ENCODE data around the gene CDKN1A. TPM values are rescaled to one million over a fixed set of nuclear protein-coding genes. Genes with fewer than 3 reads are reported as not detected.

Gene CDKN1A
- total RNA-seq, 6 experiments from 2014 or later: 496 to 872 (median 617) TPM

DNA sequence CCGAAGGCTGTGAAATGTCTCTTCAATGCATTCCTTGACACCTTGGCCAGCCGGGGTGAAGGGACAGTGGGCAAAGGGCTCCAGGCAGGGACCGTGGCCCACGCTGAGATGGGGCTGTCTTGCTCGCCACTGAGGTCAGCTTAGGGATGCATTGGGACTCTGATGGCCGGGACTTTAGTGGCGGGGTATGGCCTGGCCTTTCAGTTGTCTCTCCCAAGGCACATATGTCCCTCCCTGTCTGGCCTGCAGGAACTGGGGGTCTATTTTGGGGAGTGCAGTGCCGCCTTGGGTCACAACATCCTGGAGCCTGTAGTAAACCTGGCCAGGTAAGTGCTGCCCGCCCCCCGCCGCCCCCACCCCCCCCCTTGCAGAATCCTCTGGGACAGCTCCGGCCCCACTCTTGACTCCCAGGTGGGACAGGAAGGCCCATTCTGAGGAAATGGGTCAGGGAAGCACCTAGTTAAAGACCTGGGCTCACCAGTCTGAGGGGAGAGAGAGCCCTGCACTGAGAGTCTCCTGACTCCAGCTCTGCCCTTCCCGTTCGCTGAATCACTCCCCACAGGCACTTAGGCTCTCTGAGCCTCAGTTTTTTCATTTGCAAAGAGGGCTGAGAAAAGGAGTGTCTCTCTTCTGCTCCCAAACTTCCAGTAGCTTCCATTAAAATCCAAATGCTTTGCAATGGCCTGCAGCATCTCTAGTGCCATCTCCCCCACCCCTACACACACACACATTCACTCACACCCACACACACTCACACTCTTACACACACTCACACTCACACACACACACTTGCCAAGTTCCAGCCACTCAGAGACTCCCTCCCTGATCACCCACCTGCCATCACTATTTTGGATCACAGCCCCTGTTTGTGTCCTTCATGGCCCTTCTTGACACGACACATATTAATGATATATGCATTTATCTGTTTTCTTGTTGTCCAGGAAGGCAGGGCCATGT, 52.2 kb downstream of the CDKN1A start:
- peaks cover 43% of the 10 kb centered on the region for H3K4me1 Mint-ChIP-seq (ENCODE audit: low read depth)
- H3K9me3 Mint-ChIP-seq: no peaks in the 10 kb centered on the region
- DNase-seq: no peak
- peaks cover 3% of the 10 kb centered on the region for H3K27me3 Mint-ChIP-seq (ENCODE audit: insufficient read depth)
- H3K4me3 Mint-ChIP-seq: no peak overlapping the region
- H3K27ac Mint-ChIP-seq: no peak overlapping the region
- no peaks in the 10 kb centered on the region for H3K36me3 Mint-ChIP-seq (ENCODE audit: low read depth)
- TF ChIP-seq, protein P1, sequence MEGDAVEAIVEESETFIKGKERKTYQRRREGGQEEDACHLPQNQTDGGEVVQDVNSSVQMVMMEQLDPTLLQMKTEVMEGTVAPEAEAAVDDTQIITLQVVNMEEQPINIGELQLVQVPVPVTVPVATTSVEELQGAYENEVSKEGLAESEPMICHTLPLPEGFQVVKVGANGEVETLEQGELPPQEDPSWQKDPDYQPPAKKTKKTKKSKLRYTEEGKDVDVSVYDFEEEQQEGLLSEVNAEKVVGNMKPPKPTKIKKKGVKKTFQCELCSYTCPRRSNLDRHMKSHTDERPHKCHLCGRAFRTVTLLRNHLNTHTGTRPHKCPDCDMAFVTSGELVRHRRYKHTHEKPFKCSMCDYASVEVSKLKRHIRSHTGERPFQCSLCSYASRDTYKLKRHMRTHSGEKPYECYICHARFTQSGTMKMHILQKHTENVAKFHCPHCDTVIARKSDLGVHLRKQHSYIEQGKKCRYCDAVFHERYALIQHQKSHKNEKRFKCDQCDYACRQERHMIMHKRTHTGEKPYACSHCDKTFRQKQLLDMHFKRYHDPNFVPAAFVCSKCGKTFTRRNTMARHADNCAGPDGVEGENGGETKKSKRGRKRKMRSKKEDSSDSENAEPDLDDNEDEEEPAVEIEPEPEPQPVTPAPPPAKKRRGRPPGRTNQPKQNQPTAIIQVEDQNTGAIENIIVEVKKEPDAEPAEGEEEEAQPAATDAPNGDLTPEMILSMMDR (IDR thresholded peaks at IDR 0.05): no peak

DNA sequence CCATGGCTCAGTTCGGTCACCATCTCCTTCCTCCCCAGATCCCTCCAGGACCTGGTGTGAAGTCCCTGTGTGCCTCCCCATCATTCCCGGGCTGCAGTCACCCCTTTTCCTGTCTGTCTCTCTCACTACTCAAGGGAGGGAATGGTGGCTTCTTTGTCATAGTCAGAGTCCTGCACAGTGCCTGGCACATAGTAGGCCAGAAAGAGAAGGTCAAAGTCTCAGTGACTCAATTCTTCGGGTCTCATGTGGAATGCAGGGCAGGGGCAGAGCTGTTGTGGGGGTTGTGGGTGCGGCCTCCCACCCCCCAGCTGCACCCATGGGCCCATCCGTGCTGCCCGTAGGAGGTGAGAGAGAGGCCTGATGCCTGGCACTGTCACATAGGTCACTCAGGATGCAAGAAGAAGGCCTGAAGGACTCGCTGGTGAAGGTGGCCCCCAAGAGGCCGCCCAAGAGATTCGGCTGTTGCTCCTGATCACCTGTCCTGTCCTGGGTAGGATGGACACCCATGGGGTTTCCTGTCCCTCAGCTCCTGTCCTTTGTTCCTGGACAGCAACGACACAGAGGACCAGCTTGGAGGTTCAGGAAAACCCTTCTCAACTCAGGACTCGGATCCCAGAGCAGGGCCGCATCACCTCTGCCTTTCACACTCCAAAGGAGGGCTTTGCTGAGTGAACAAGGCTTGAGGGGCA, 53.3 kb downstream of the CDKN1A start:
- H3K4me1 Mint-ChIP-seq (ENCODE audit: low read depth): peaks cover 39% of the 10 kb centered on the region
- H3K9me3 Mint-ChIP-seq: no peaks in the 10 kb centered on the region
- no peak for DNase-seq
- H3K27ac Mint-ChIP-seq: no peak overlapping the region
- H3K36me3 Mint-ChIP-seq (ENCODE audit: low read depth): no peaks in the 10 kb centered on the region
- TF ChIP-seq, protein P1 (IDR thresholded peaks at IDR 0.05): no peak
- H3K4me3 Mint-ChIP-seq: no peak overlapping the region
- peaks cover 3% of the 10 kb centered on the region for H3K27me3 Mint-ChIP-seq (ENCODE audit: insufficient read depth)

GRCh38 chr6:36733300-36733699, 54.8 kb downstream of the CDKN1A start:
- H3K27ac Mint-ChIP-seq: no peak overlapping the region
- TF ChIP-seq, protein P1 (IDR thresholded peaks at IDR 0.05): no peak
- no peaks in the 10 kb centered on the region for H3K36me3 Mint-ChIP-seq (ENCODE audit: low read depth)
- no peak for DNase-seq
- no peak overlapping the region for H3K4me3 Mint-ChIP-seq
- peaks cover 3% of the 10 kb centered on the region for H3K27me3 Mint-ChIP-seq (ENCODE audit: insufficient read depth)
- no peaks in the 10 kb centered on the region for H3K9me3 Mint-ChIP-seq
- peaks cover 24% of the 10 kb centered on the region for H3K4me1 Mint-ChIP-seq (ENCODE audit: low read depth)

DNA sequence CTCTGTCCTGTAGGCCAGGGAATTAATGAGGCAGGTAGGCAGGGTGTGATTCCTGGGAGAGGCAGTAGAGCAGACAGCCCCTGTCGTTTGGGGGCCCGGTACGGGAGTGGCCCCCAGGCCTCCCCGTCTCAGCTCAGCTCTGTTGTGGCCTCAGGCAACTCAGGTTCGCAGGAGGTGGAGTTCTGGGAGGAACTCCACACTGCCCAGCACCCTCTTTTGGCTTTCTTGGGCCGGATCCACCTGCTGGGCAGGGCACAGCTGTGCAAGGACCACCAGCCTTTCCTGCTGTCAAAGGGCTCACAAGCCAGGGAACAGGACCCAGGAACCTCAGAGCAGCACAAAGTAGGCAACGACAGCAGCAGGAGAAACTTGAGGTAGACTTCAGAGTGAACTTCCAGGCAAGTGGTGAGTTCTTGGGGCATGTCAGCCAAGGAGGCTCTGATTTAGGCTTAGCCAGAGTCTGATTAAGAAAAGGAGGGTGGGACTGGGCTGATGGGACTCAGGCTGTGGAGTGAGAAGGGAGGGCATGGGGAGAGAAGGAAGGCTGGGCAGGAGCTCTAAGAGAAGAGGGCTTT, 56.1 kb downstream of the CDKN1A start:
- Mint-ChIP-seq H3K4me3 (peak overlapping the region; percentile 73), H3K9me3 (no peaks in the 10 kb centered on the region), H3K36me3 (ENCODE audit: low read depth) (no peaks in the 10 kb centered on the region), H3K27ac (peak overlapping the region; percentile 79), H3K27me3 (ENCODE audit: insufficient read depth) (peaks cover 3% of the 10 kb centered on the region), H3K4me1 (ENCODE audit: low read depth) (peaks cover 18% of the 10 kb centered on the region)
- DNase-seq: no peak
- TF ChIP-seq, protein P1 (IDR thresholded peaks at IDR 0.05): no peak

GRCh38 chr6:36735110-36736071, 56.9 kb downstream of the CDKN1A start:
- peak overlapping the region; percentile 73 for H3K4me3 Mint-ChIP-seq
- H3K27ac Mint-ChIP-seq: peak overlapping the region; percentile 79
- TF ChIP-seq, protein P1 (IDR thresholded peaks at IDR 0.05): peak; percentile 30; the same call in 1 of the 2 replicates
- DNase-seq: peak; percentile 83
- H3K4me1 Mint-ChIP-seq (ENCODE audit: low read depth): peaks cover 26% of the 10 kb centered on the region
- H3K9me3 Mint-ChIP-seq: no peaks in the 10 kb centered on the region
- peaks cover 4% of the 10 kb centered on the region for H3K27me3 Mint-ChIP-seq (ENCODE audit: insufficient read depth)
- no peaks in the 10 kb centered on the region for H3K36me3 Mint-ChIP-seq (ENCODE audit: low read depth)

All from HFFc6 (cell line).